ENCODE measurements around the gene RAB43.

The RAB43 gene

GRCh38 chr3:129038121-129038855 lies 83.3 kb downstream of the RAB43 start:
- no peak for DNase-seq (ENCODE audit: low read depth)
